ENCODE measurements around the gene ARRB1.
"Not testable (repeated sequence)": the region's sequence is repeated elsewhere in the genome, so short reads cannot be mapped to it uniquely, and the experiment has no call there.

Gene ARRB1

GRCh38 chr11:75342231-75342918, 9.1 kb downstream of the ARRB1 start:
- DNase-seq: no peak

- DNase-seq: no peak
Observed at GRCh38 chr11:75341612-75342011, 9.8 kb downstream of the ARRB1 start.

GRCh38 chr11:75339685-75340409, 11.6 kb downstream of the ARRB1 start:
- no peak for DNase-seq

DNA sequence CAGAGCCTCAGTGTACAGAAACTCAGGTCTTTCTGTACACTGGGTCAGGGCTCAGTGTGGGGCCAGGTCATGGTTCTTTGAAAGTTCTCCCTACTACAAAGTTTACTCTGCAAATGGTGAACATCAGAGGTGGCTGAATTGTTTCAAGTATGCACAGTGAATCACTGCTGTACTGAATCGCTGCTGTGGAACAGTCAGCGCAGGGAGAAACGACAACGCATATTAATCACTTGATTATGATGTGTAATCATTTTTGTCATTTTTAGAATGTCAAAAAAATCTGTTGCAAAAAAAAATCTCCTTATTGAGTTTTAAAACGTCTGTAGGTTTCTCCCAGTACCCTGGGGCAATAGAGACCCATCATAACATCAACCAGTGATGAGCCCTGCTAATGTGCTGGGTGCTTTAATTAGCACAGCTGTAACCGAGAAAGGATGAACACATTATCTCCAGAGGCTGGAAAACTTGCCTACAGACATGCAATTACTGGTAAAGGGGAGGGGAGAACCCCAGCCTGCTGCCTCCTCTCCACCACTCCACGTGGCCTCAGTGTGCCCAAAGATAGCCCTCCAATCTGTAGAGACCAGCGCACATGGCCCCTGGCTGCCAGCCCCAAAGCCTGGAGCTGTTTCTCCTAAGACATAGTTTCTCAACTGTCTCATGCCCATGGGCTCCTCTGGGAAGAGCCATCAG, 12.8 kb downstream of the ARRB1 start:
- DNase-seq: no peak

GRCh38 chr11:75337195-75337654, 14.2 kb downstream of the ARRB1 start:
- peak in 1 of 2 donors; percentile 43 for DNase-seq

- DNase-seq: no peak
Observed at GRCh38 chr11:75334976-75335375, 16.5 kb downstream of the ARRB1 start.

DNA sequence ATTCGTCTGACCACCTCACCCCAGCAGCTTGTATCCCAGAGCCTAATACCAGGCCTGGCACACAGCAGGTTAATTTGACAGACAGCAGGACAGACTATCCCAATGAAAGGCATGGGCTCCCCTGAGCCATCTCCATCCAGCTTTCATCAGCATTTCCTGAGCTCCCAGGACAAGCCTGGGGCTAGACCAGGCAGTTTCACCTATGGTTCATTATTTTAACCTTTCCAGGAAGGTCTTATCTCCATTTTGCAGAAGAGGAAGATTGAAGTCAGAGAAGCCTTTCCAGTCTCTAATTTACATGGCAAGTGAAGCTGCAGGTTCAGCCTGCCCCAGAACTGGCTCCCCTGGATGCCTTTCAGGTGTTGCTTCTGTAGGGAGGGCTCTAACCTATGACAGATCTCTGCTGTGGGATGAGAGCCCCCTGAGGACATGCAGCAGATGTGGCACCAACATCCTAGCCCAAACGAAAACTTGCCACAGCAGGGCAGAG, 17.0 kb downstream of the ARRB1 start:
- no peak for DNase-seq

DNA sequence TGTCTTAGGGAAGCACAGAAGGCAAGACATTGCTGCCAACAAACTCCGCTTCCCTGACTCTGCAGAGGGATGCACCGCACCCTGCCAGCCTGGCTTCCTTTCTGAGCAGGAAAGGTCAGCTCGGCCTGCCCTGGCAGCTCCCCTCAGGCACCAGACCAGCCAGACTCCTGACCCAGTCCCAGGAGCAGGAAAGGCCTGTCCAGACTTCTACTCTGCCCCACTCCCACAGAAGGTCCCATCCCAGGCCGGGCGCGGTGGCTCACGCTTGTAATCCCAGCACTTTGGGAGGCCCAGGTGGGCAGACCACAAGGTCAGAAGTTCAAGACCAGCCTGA, 17.7 kb downstream of the ARRB1 start:
- no peak for DNase-seq

- no peak for DNase-seq
Observed at GRCh38 chr11:75333022-75333806, 18.2 kb downstream of the ARRB1 start.

DNA sequence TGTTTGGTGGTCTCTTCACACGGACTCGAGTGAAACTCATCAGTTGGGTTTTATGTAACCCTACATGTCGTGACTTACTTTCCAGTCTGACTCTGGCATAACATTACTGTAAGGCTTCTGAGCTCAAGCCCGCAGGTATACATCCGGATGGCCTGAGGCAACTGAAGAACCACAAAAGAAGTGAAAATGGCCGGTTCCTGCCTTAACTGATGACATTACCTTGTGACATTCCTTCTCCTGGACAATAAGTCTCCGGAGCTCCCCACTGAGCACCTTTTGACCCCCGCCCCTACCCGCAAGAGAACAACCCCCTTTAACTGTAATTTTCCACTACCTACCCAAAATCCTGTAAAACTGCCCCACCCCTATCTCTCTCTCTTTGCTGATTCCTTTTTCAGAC, 19.7 kb downstream of the ARRB1 start:
- DNase-seq: not testable (repeated sequence)

- not testable (repeated sequence) for DNase-seq
Observed at GRCh38 chr11:75331304-75331703, 20.2 kb downstream of the ARRB1 start.

DNA sequence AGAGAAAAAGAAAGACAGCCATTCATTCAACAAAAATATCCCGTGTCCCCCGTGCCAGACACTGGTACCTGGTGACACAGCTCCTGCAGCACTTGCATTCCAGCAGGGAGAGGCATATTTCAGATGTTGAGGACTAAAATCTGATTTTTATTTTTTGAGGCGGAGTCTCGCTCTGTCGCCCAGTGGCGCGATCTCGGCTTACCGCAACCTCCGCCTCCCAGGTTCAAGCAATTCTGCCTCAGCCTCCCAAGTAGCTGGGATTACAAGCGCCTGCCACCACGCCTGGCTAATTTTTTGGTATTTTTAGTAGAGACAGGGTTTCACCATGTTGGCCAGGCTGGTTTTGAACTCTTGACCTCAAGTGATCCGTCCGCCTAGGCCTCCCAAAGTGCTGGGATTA, 20.6 kb downstream of the ARRB1 start:
- DNase-seq: not testable (repeated sequence)

- DNase-seq: no peak
Observed at GRCh38 chr11:75330291-75330690, 21.2 kb downstream of the ARRB1 start.

- DNase-seq: peak; percentile 52 to 57
Observed at GRCh38 chr11:75328426-75329277, 22.8 kb downstream of the ARRB1 start.

- DNase-seq: no peak
Observed at GRCh38 chr11:75326439-75326810, 25.0 kb downstream of the ARRB1 start.

- DNase-seq: no peak
Observed at GRCh38 chr11:75325713-75326438, 25.6 kb downstream of the ARRB1 start.

DNA sequence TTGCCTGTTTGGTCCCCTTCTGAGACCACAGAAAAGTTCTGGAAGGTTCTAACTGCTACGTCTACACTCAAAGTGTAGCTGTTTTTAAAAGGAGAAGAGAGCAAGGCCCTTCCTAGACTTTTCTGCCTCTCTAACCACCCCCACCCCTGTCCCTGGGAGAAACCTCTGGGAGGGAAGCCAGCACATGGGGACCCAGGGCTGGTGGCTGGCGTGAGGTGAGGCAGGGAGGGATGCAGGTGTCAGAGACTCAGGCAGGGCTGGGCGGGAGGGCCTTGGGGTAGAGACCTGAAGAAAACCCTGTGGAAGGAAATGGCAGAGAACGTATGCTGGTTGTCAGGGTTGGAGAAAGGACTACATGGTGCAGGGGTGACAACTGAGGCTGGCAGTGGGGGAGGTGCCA, 26.7 kb downstream of the ARRB1 start:
- DNase-seq: no peak

DNA sequence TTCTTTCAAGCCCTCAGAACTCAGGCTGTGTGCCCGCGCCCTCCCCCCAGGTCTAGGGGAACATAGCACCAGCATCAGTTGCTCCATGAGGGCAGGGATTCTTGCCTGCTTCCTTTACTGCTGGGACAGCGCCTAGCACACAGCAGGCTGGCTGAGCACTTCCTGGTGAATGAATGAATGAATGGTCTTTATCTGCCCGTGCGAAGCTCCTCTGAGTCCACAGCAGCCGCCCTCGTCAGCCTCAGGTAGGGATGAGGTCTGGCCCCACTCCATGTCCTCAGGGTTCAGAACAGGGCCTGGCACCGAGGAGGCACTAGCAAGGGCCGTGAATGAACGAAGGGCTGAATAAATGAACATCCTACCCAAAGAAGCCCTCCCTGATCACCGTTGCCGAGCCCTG, 27.3 kb downstream of the ARRB1 start:
- DNase-seq: no peak

GRCh38 chr11:75323609-75324008, 27.9 kb downstream of the ARRB1 start:
- DNase-seq: no peak

DNA sequence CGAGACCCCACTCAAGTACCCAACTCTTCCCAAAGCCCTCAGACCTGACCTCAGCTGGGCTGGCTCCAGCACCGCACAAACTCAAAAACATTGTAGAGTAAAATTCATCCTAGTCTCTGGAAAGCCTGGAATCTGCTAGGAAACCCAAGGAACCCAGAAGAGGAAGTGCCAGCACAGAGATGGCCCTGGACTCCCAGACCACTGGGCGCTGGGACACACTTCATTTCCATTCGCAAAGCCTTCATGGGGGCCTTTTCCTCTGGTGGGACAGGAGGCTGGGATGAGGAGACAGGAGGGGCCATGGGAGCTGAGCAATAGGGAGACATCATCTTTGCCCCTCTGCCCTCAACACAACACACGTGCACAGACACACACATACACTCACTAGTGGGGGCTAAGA, 30.8 kb downstream of the ARRB1 start:
- DNase-seq: no peak

GRCh38 chr11:75320046-75320618, 31.3 kb downstream of the ARRB1 start:
- DNase-seq: no peak

Data from CD4-positive, alpha-beta T cell treated with Interleukin-4 for 1 hour (primary cell).